Lung (tissue), 12 donors: ENCODE data around the gene KRTAP22-2. TPM values are rescaled to one million over a fixed set of nuclear protein-coding genes. Genes with fewer than 3 reads are reported as not detected.

Experiments used
- ATAC-seq: fragments of 200-7000 bp; cut with Tn5 transposase; one replicate; pipeline ENCODE4 v1.9.1; 2020; ENCODE audit warnings: moderate number of reproducible peaks; ENCODE audit not compliant: insufficient read depth, low FRiP score
- DNase-seq, 3 donors: peaks; one replicate each; pipeline ENCODE4 v3.0.0-alpha.2; 2013 to 2017
- H3K27ac ChIP-seq, 2 donors: one replicate each; pipeline ENCODE4 v1.5.1; 2013; ENCODE audit warnings: mild to moderate bottlenecking in 2 of 2, moderate library complexity in 2 of 2, control low read depth in 1 of 2, inconsistent platforms in 1 of 2, low read depth in 1 of 2, low read length in 1 of 2
- H3K27me3 ChIP-seq, 3 donors: one replicate each; pipeline ENCODE4 v1.5.1; 2013; ENCODE audit warnings: low read length in 2 of 3; ENCODE audit not compliant: control insufficient read depth in 3 of 3, insufficient read depth in 3 of 3
- H3K36me3 ChIP-seq, 4 donors: one replicate each; pipeline ENCODE4 v1.5.1; 2013; ENCODE audit warnings: low read length in 4 of 4, mild to moderate bottlenecking in 1 of 4, moderate library complexity in 1 of 4; ENCODE audit not compliant: control insufficient read depth in 4 of 4, insufficient read depth in 4 of 4
- H3K4me1 ChIP-seq, 5 donors: one replicate each; pipeline ENCODE4 v1.5.1; 2013; ENCODE audit warnings: low read length in 5 of 5, mild to moderate bottlenecking in 2 of 5, moderate library complexity in 1 of 5; ENCODE audit not compliant: control insufficient read depth in 5 of 5, insufficient read depth in 5 of 5
- H3K4me3 ChIP-seq: one replicate; pipeline ENCODE4 v1.5.1; 2013; ENCODE audit warnings: mild to moderate bottlenecking, control low read depth, moderate library complexity
- H3K9ac ChIP-seq, 2 donors: one replicate each; pipeline ENCODE4 v1.5.1; 2013; ENCODE audit warnings: low read length in 2 of 2, control low read depth in 1 of 2; ENCODE audit not compliant: insufficient read depth in 1 of 2
- H3K9me3 ChIP-seq, 4 donors: one replicate each; pipeline ENCODE4 v1.5.1; 2013; ENCODE audit warnings: low read length in 3 of 4, mild to moderate bottlenecking in 1 of 4, moderate library complexity in 1 of 4; ENCODE audit not compliant: control insufficient read depth in 4 of 4, insufficient read depth in 3 of 4
- WGBS, 2 donors: extraction: QIAGEN DNeasy Blood & Tissue Kit; methylation state at CpG; one replicate each; pipeline ENCODE4 v1.1.7; 2013; 5-methylcytosine and 5-hydroxymethylcytosine counted together
- polyA plus RNA-seq, 2 donors: library from polyadenylated mRNA; stranded (reverse); fragments of 200-250 nt; gene quantifications; one replicate each; pipeline ENCODE4 v1.2.1, GENCODE V29; 2013
- total RNA-seq, 2 donors: library from RNA; depleted of rRNA in 1 of 2; stranded (reverse); fragments of >200 nt in 1 of 2; gene quantifications; one replicate each; pipeline ENCODE4 v1.2.1, GENCODE V29; 2014 to 2021
- TF ChIP-seq, protein P1 (sequence below): IDR thresholded peaks from 2 replicates; pipeline ENCODE4 v1.5.1; 2012; ENCODE audit warnings: mild to moderate bottlenecking; ENCODE audit errors: control extremely low read depth, extremely low read depth
- donor health status: control.
- donor health status: control.
- donor health status: Bipolar disorder and iron deficiency.
- donor health status: healthy.
- donor health status: DM: yes; HTN: yes; CAD: no.

The KRTAP22-2 gene
- total and polyA plus RNA-seq, 4 donors = not detected

DNA sequence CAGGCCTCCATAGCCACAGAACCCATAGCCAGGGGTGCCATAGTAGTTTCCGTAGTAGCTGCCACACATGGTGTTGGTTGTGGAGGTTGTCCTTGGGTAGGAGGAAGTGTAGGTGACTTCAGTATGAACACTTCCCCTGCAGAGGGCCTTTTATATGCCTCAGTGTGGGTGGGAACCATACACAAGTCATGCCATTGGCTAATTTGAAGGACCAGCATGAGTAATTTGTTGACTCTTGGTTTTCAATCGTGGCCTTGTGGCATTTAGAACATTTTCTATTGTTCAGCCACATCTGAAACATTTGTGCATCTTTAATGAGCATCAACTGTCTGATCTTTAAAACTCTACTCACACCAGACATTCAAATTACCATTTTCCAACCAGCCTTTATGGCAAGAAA lies 23.6 kb upstream of the KRTAP22-2 start, which contains the start of gene KRTAP6-1:
Gene KRTAP6-1, minus strand, starts transcription at position 95 of the 400 bp plus-strand sequence. Its CDS starts 26 bp downstream, at position 69.
- Histone ChIP-seq H3K9ac (no peak within 1 kb of the TSS), H3K36me3 (no peaks in the 10 kb centered on the region), H3K4me3 (no peak within 1 kb of the TSS), H3K4me1 (no peaks in the 10 kb centered on the region), H3K27me3 (no peaks in the 10 kb centered on the region), H3K9me3 (no peaks in the 10 kb centered on the region), H3K27ac (no peak within 1 kb of the TSS)
- ATAC-seq (no peak), DNase-seq (no peak)
- TF ChIP-seq, protein P1, sequence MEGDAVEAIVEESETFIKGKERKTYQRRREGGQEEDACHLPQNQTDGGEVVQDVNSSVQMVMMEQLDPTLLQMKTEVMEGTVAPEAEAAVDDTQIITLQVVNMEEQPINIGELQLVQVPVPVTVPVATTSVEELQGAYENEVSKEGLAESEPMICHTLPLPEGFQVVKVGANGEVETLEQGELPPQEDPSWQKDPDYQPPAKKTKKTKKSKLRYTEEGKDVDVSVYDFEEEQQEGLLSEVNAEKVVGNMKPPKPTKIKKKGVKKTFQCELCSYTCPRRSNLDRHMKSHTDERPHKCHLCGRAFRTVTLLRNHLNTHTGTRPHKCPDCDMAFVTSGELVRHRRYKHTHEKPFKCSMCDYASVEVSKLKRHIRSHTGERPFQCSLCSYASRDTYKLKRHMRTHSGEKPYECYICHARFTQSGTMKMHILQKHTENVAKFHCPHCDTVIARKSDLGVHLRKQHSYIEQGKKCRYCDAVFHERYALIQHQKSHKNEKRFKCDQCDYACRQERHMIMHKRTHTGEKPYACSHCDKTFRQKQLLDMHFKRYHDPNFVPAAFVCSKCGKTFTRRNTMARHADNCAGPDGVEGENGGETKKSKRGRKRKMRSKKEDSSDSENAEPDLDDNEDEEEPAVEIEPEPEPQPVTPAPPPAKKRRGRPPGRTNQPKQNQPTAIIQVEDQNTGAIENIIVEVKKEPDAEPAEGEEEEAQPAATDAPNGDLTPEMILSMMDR = no peak
- 71 to 78% methylated on average over 2 of the region's 2 CpGs for WGBS, 2 donors

DNA sequence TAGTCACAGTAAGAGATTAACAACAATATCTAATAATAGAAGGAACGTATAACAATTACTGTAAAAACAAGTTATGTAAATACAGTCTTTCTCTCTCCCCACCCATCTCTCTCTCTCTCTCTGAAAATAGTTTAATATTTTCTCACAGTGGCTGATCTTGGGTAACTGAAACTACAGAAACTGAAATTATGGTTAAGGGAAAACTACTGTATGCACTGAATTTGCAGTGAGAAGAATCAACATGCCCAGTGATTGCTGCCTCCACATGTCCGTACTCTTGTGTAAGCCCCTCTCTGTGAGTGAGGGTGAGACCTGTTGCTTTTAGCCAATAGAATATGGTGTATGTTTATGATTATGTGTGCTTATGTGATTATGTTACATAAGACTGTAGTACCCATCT lies 21.9 kb upstream of the KRTAP22-2 start:
- Histone ChIP-seq H3K36me3 (no peaks in the 10 kb centered on the region), H3K27me3 (no peaks in the 10 kb centered on the region), H3K27ac (no peak overlapping the region), H3K9me3 (no peaks in the 10 kb centered on the region), H3K4me1 (no peaks in the 10 kb centered on the region), H3K9ac (no peak overlapping the region), H3K4me3 (no peak overlapping the region)
- no peak for DNase-seq
- TF ChIP-seq, protein P1 = no peak
- ATAC-seq = no peak
- WGBS, 2 donors = 80 to 82% methylated on average over 2 of the region's 2 CpGs

DNA sequence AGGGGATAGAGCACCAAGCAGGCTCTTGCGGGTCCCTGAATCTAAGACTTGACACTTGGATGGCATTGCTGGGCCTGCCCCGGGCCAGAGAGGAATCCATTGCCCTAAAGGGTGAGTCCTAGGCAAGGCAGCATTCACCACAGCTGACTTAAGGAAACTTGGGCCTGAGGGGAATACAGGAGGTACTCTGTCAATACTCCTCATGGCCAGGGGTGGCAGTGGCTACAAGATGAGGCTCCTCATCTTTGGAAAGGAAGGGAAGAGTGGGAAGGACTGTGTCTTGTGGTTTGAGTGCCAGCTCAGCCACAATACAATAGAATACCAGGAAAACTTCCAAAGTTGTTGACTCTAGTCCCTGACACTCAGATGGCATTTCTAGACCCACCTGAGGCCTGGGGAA lies 15.8 kb upstream of the KRTAP22-2 start:
- 88 to 93% methylated on average over 2 of the region's 2 CpGs for WGBS, 2 donors
- Histone ChIP-seq H3K27ac (no peak overlapping the region), H3K9ac (no peak overlapping the region), H3K9me3 (no peaks in the 10 kb centered on the region), H3K36me3 (no peaks in the 10 kb centered on the region), H3K27me3 (no peaks in the 10 kb centered on the region), H3K4me3 (no peak overlapping the region), H3K4me1 (no peaks in the 10 kb centered on the region)
- TF ChIP-seq, protein P1 = no peak
- DNase-seq (no peak), ATAC-seq (no peak)

DNA sequence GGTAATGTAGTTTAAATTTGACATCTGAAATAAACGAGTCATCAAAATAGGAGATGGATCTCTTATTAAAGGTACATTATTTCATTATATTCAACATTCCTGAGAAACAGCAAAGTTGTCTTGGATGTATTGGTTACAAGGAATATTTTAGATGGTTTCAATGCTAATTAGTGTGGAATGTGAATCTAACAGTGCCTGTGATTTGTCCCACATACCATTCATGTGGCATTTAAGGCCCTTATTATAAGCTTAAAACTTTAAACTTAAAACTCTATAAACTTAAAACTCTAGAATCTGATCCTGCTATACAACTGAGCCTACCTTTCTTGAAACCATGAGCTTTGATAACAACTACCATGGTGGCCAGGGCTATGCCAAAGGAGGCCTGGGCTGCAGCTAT lies 10.6 kb upstream of the KRTAP22-2 start, which contains the start of gene KRTAP22-1:
Gene KRTAP22-1, plus strand, starts transcription at position 301 of the 400 bp plus-strand sequence.
- WGBS, 2 donors = 57 to 93% methylated on average over 1 of the region's 1 CpG
- H3K4me3 ChIP-seq = no peak within 1 kb of the TSS
- TF ChIP-seq, protein P1 = no peak
- no peaks in the 10 kb centered on the region for H3K36me3 ChIP-seq
- no peaks in the 10 kb centered on the region for H3K27me3 ChIP-seq
- H3K9ac ChIP-seq = no peak within 1 kb of the TSS
- ATAC-seq (no peak), DNase-seq (no peak)
- no peak within 1 kb of the TSS for H3K27ac ChIP-seq
- H3K4me1 ChIP-seq = no peaks in the 10 kb centered on the region
- no peaks in the 10 kb centered on the region for H3K9me3 ChIP-seq
